HG03378 (cell line): ENCODE measurements around the gene TMEM132D.

Experiments used
- ATAC-seq: cut with Tn5 transposase; IDR thresholded peaks from one replicate; pipeline ENCODE4 v1.9.1; 2021; ENCODE audit warnings: mild to moderate bottlenecking, moderate library complexity; ENCODE audit not compliant: unreplicated experiment

The TMEM132D gene

GRCh38 chr12:129483111-129483893 lies 420.5 kb downstream of the TMEM132D start:
- no peak for ATAC-seq

DNA sequence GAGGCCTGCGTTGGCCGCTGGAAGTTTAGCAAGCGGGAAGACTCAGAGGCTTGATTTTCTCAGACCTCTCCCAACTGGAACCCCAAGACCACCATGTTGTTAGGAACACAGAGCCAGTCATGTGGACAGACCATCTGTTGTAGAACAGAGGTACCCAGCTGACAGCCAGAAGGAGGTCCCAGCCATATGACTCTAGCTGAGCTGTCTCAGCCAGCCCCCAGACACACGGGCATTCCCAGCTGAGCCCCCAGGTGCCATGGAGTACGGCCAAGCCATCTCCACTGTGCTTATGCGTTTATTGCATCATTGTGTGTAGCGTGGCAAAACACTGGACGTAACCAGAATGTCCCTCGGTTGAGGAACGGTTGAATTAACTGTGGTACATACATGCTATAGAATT lies 421.9 kb downstream of the TMEM132D start:
- no peak for ATAC-seq

GRCh38 chr12:129470196-129470595 lies 433.6 kb downstream of the TMEM132D start:
- no peak for ATAC-seq

- ATAC-seq = no peak
Observed at GRCh38 chr12:129467726-129468125, 436.1 kb downstream of the TMEM132D start.

GRCh38 chr12:129467289-129467688 lies 436.5 kb downstream of the TMEM132D start:
- ATAC-seq = no peak

DNA sequence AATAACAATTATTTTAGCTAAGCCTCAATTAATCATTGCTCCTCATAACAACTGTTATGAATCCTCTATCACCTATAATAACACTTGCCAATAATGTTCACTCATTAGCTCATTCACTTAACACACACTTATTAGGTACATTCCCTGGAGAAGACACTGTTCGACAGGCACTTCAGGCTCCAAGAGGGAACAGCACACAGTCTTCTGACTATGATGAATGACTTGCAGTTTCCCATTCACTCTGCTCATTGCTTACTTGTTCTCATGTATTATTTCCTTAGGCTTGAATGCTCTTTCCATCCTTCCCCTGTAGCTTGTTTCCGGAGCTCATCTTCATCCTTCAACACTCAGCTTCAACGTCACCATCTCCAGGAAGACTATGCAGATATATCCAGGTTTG lies 437.3 kb downstream of the TMEM132D start:
- ATAC-seq = no peak

DNA sequence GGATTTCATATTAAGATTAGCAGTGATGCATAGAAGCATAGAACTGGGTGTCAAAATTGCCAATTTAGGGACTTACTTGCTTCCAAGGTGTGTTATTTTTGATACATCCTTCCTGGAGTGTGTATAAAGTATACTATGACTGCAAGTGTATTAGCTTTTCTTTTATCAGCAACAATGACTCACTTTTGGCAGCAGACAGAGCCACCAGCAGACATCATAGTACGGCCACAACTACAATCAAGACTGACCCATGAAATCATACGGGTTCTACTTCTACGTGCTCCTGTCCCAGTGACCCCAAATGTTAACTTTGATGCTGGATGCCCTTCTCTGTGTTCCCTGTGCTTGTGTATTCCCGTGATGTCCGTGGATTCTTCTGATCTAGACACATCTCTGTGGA lies 443.9 kb downstream of the TMEM132D start:
- no peak for ATAC-seq

DNA sequence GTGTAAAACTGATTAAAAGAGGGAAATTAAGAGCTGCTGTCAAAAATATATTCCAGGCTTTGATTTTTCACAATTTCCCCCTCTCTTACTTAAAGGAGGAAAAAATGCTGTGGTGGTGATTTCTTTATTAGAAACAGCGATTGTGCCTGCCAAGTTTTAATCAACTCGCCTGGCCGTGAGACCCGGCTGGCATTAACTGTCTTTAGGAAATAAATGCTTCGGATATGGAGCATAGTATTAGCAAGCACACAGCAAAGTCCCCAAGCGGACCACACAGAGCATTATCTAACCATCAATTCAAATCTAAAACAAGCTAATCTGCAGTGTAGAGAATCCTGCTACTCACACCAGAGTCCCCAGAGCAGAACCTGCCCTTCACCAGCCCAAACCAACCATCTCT lies 457.1 kb downstream of the TMEM132D start:
- no peak for ATAC-seq

- ATAC-seq = no peak
Observed at GRCh38 chr12:129440278-129440677, 463.5 kb downstream of the TMEM132D start.

- ATAC-seq = no peak
Observed at GRCh38 chr12:129434790-129435189, 469.0 kb downstream of the TMEM132D start.

- ATAC-seq = no peak
Observed at GRCh38 chr12:129428240-129428936, 475.4 kb downstream of the TMEM132D start.

DNA sequence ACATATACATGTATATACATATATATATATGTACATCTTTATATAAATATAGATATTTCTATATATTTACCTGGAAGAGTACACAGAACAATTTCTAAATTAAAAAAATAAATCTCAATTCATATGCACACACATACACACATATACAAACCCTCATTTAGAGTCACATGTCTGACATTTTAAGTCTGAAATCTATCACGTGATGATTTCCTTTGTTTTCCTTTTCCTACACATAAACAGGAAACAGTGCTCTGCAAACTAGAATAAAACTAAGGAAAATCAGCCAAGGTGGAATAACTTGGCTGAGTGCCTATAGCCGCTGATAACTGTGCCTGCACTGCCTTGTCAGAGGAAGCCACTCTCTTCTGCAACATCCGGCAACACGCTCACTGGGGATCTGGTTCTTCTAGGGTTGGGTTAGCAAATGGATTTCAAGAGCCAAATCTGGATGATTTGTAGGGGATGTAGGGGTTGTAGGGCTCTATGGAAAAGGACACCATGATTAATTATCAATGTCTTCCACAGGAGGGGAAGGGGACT lies 480.7 kb downstream of the TMEM132D start:
- ATAC-seq = no peak

GRCh38 chr12:129413295-129413694 lies 490.5 kb downstream of the TMEM132D start:
- ATAC-seq = no peak

GRCh38 chr12:129409281-129409680 lies 494.5 kb downstream of the TMEM132D start:
- no peak for ATAC-seq

GRCh38 chr12:129404556-129404955 lies 499.3 kb downstream of the TMEM132D start:
- no peak for ATAC-seq

- no peak for ATAC-seq
Observed at GRCh38 chr12:129401572-129401971, 502.3 kb downstream of the TMEM132D start.

- ATAC-seq = no peak
Observed at GRCh38 chr12:129394177-129394825, 509.5 kb downstream of the TMEM132D start.

DNA sequence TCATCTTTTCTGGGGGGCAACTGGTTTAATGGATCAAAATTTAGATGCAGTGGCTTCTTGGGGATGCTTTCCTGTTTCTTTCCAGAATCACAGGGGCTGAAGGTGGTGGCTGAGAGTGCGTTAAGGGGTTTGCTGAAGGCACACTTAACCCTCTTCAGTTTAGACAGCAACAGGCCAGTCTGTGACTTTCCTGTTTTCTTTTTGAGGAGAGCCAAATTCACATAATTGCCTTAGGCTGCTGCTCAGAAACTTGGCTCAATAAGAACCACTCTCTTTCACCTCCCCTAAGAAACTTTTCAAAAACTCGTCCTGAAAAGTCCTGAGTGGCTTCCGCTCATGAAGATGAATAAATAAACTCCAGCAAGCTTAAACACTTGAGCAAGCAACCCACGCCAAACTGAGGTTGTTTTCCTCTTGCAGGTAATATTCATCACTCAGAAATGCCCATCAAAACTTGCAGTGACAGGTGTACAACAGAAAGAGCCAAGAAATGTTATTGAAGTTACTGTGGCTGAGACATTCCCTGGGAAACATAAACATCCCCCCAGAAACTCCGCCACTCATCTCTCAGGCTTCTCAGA lies 510.4 kb downstream of the TMEM132D start:
- no peak for ATAC-seq

- no peak for ATAC-seq
Observed at GRCh38 chr12:129385637-129385990, 518.2 kb downstream of the TMEM132D start.

DNA sequence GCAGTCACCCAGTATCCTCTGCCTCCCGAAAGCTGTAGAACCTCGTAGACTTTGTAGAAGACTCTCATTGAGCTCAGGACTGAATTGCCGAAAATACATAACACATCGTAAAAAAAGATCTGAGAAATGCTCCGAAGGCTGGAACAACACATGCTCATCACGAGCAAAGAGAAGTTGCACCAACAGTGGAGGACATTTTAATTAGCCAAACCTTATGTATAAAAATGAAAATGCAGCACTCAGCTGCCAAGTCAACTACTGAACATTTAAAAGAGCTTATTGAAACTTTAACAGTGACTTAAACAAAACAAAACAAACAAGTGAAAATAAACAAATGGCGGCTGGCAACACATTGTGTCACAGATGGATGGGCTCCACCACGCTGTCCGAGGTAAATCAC lies 519.9 kb downstream of the TMEM132D start:
- ATAC-seq = no peak

GRCh38 chr12:129381715-129382114 lies 522.1 kb downstream of the TMEM132D start:
- ATAC-seq = no peak
